Measurements from ENCODE around the gene STAMBPL1.
A peak's percentile ranks its signal among the peaks of the same experiment; 100 is the strongest.
"Not testable (repeated sequence)": the region's sequence is repeated elsewhere in the genome, so short reads cannot be mapped to it uniquely, and the experiment has no call there.

Gene STAMBPL1

DNA sequence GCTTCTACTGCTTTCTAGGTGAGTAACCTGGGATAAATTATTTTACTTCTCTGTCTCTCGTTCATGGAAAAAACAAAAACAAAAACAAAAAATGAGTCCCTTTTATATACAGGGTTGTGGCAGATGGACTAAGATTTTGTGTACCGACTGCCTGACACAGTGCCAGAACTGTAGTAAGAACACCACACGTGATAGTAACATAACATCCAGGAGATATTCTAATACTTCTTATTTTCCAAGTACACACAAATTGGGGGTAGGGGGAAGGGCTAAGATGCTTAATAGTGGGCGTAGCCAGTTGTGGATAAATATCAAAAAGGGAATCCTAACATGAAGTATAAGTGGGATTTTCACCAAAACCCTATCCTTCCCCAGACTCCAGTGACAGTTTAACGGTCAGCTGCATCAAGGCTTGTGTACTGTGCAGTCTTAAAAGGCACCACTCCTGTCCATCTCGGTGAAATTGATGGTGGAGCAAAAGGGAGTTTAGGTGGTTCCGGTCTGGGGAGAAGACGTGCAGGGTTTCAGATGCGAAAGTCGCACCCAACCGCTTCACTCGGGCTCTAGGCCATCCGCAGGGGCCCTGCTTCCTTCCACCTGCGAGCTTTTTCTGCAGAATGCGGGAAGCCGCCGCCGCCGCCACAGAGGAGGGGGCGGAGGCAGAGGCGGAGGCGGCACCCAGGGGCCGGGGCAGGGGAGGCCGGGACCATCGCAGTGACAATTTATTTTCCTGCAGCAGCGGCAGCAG, at the start of gene STAMBPL1:
STAMBPL1 (plus strand) TSS at position 712 of the 748 bp plus-strand sequence. CDS start 21,464 bp downstream, outside the sequence.
- DNase-seq (ENCODE audit: low read depth in 2 of 2), result peak; percentile 50 to 66

DNA sequence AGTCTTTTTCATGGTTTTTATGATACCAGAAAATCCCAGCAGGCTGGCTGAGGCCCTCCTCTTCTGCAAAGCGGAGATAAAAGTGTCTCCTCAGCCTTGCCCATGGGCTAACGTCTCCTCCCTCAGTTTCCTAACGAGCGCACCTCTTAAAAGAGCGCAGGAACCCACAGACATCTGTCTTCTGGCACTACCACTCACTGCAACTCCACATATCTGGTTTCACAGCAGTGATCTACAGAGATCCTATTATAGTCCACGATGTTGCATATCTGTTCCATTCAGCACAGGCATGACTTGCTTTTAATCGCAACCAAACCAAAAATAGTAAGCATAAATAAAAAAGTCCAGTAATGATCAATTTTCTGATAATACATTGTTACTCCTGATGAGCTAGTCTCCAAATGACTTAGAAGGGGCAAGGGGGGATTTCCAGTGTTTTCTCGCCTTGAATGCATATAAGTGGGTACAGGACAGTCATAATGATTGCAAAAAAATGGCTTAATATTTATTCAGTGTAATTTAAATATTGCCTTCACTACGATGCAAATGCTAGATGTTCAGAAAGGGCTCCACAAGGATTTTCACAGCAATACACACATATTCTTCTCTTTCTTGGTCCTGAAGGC, 49.3 kb upstream of the STAMBPL1 start:
- DNase-seq (ENCODE audit: low read depth in 2 of 2), result no peak

DNA sequence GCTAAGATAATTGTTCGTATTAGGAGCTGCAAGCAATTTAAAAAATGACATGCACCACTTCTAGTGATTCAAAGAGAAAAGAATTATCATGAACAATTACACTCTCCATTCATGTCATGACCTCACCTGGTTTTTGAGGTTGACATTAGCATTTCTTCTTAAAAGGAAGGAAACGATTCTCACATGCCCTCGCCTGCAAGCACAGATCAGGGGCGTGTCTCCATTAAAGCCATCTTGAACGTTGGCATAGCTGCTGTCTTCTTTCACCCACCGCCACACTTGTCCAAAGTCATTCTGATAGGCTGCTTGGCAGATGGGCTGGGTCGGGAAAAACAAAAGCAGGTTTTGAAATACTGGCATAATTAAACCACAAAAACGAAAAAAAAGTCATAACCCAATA, 48.3 kb upstream of the STAMBPL1 start:
- peak; percentile 8 to 25 for DNase-seq (ENCODE audit: low read depth in 2 of 2)

DNA sequence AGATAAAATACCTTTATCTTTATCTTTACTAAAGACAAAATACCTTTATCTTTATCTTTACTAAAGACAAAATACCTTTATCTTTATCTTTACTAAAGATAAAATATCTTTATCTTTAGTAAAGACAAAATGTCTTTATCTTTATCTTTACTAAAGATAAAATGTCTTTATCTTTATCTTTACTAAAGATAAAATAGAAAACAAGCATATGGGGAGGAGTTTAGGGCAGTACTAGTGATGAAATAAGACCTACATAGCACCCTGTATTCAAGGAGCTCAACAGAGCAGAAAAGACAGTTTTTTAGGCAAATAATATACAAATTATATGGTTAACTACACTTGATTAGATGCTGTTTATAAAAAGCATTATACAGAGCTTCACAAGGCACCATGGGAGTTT, 47.7 kb upstream of the STAMBPL1 start:
- DNase-seq (ENCODE audit: low read depth in 2 of 2), result no peak

DNA sequence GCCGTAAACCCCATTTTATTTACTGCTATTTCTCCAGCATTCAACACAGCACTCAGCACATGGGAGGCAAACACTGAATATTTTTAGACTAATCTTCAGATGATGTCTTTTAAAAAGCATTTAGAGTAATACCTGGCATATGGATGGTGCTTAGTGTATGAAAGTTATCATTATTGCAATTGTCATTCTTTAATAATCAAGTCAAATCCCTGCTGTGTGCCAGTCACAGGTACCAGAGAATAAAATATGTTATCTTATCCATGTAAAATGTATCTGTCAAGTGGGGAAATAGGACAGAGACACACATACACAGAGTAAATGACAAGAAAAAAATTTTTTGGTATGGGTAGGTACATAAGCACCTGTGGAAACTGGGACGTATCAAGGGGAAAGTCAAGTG, 46.9 kb upstream of the STAMBPL1 start:
- no peak for DNase-seq (ENCODE audit: low read depth in 2 of 2)

DNA sequence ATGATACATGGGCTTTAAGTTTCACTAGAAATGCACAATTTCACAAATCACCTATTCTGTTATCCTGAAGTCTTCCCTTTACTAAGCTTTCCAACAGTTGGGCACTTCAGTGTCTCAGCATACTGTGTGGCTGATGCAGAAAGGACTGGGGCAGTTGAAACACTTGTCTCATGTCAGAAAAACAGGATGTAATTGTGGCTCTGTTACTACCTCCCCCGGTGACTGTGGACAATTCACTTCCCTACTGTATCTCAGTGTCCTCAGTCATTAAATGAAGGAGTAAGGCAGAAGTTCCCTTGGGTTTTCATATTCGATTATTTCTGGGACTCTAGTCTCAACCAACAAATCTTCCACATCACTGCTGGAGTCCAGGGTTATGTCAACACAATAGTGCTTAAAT, 46.3 kb upstream of the STAMBPL1 start:
- no peak for DNase-seq (ENCODE audit: low read depth in 2 of 2)

DNA sequence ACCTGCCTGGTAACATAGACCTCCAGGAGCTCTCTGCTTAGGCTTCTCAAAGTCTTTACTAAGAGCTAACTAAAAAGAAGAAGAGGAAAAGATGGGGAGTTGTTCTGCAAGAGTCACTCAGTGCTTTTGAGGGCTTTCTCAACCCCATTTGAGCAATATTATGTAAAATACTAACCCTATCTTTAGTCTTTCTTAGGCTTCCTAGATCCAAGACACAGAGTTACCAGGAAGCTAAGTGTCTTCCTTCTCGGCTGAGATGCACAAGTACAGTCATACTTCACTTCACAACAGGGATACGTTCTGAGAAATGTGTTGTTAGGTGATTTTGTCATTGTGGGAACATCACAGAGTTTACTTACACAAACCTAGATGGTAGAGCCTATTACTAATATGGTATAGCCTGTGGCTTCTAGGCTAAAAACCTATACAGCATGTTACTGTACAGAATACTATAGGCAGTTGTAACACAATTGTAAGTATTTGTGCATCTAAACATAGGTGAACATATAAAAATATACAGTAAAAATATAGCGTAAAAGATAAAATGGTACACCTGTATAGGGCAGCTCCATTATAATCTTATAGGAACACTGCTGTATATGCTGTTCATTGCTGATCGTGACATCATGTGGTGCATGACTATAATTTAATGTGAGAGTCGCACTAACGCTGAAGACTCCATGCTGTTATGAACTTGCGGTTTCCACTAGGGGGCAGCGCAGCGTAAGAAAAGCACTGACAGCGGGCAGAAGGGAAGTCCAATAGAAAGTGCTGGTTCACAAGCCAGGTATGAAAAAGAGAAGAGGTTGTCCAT, 44.7 kb upstream of the STAMBPL1 start:
- DNase-seq (ENCODE audit: low read depth in 2 of 2), result peak; percentile 74 to 86

DNA sequence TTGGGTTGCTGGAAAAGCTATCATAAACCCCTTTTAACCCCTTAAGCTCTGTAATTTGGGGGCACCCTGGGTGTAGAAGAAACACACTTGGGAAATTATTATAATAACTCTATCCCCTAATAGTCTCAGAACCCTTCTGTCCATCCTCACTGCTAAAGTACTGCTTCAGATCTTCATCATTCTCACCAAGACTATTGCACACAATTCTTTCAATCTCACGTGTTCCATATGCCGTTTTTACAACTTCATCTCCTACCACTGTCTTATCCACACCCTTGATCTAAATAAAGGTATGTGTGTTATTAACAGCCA, 44.2 kb upstream of the STAMBPL1 start:
- DNase-seq (ENCODE audit: low read depth in 2 of 2), result no peak

DNA sequence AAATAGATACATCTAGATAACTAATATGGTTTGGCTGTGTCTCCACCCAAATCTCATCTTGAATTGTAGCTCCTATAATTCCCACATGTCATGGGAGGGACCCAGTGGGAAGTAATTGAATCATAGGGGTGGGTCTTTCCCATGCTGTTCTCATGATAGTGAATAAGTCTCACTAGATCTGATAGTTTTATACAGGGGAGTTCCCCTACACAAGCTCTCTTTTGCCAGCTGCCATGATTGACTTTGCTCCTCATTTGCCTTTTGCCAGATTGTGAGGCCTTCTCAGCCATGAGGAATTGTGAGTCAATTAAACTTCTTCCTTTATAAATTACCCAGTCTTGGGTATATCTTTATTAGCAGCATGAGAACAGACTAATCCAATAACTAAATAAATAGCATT, 42.4 kb upstream of the STAMBPL1 start:
- not testable (repeated sequence) for DNase-seq (ENCODE audit: low read depth in 2 of 2)

DNA sequence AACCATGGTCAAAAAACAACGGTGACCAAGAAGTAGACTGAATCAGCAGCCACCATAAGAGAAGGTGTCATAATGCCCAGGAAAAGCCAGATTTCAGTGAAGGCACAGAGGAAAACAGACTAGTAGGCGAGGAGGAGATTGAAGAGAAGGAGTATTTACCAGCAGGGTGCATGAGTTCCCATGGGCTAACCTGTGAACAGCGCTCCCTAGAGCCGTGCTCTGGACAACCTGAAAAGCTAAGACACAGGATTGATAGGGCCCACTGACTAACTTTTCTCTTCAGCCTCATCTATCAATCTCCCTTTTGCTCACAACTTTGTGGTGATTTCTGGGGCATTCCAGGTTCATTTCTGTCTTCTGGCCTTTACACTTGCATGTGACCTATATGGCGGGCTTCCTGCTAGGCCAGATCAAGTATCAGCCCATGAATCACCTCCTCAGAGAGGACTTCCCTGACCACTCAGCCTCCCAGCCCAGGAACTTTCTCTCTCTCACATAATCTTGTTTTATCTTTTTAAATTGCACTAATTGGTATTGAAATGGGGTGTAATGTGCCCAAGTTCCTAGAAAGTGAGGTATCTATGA, 41.2 kb upstream of the STAMBPL1 start:
- no peak for DNase-seq (ENCODE audit: low read depth in 2 of 2)

DNA sequence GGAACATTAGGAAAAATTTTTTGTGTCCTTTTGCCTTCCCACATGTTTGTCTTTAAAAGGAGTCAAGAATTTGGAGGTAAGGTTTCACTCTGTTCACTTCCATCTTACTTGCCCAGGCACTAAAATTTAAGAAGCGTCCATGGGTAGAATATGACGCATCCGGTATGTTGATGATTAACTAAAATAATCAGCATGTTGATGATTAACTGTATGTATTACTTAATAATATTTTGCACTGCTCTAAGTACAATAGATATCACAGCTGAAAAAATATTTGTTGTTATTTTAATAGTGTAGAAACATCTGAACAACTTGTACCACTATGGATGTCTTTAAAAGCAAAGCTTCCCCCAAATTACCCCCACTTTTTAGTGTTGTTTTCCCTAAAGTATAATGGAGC, 39.9 kb upstream of the STAMBPL1 start:
- no peak for DNase-seq (ENCODE audit: low read depth in 2 of 2)

DNA sequence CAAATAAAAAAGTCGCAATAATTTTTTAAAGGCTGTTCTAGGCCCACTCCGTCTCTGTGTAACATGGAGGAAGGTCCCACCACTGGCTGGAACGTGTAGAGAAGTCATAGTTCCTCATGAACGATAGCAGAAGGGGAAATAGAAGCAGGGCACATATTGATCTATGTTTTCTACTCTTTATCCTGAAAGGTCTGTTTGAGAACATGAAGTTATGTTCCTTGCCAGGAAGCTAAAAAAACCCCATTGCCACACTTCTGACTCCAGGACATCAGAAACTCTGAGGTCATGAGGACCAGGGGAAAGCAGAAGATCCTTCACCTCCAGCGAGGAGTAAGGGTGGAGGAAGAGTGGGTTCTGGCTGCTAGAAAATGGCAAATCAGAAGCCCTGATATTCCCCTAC, 39.2 kb upstream of the STAMBPL1 start:
- no peak for DNase-seq (ENCODE audit: low read depth in 2 of 2)

DNA sequence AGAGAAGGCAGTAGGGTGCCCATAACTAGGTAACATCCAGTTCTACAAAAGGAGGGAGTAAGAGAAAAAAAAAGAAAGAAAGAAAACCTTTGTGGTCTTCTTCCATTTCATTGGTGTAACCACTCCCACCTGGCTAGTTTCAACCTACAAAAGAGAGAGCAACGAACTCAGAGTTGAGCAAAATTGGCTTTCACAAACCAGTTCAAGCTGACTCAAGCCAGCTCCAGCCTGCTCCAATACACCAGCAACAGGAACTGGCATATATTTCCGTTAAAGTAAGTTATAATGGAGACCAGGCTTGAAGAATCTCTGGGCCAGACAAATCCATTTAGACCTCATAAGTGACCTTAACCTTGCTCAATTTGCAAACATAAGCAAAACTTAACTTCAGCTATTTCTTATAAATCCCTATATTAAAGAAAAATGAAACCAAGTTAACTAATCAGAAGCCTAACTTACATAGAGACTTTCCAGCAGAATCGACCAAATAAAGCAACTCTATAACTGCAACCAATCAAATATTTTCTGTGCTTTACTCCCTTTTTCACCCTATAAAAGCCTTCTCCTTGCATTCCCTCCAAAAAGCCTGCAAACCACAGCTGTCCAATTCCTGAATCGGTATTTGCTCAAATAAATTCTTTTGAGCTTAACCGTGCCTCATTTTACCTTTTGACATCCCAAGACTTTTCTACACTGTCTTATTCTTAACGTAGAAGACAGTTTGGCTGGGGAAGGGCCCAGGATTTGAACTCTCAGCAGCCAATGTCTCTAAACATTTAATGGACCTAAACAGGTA, 38.5 kb upstream of the STAMBPL1 start:
- no peak for DNase-seq (ENCODE audit: low read depth in 2 of 2)

DNA sequence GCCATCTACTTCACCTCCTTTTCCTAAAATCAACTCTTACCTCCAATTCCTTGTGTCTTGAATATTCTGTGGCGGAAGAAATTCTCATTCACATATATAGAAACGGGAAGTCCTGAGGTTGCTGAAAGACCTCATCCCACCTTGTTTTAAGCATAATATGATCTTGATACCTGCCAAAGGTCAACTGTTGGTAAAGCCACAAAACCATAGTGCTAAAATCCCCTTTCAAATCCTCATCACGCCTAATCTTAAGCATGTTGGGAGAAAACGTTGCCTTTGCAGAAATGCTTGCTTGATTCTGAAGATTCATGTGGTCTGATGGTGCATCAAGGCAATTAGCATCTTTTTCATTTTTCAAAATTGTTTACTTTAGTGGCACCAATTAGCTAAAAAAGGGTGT, 36.9 kb upstream of the STAMBPL1 start:
- DNase-seq (ENCODE audit: low read depth in 2 of 2), result no peak

DNA sequence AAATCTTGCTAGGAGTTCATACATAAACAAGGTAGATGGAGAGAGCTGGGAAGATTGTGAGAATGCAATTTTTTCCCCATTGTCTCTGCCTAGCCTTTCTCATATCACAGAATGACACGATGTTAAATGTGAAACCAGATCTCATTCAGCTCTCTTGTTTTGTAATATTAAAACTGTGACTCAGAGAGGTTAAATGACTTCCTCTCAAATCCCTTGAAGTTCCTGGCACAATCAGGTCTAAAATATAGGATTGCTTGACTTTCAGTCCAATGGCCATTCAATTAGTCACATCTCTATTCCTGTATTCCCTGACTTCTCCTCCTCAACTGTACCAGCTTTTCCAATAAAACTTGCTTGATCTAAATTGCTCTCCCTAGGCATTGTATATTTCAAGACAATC, 31.5 kb upstream of the STAMBPL1 start:
- no peak for DNase-seq (ENCODE audit: low read depth in 2 of 2)

DNA sequence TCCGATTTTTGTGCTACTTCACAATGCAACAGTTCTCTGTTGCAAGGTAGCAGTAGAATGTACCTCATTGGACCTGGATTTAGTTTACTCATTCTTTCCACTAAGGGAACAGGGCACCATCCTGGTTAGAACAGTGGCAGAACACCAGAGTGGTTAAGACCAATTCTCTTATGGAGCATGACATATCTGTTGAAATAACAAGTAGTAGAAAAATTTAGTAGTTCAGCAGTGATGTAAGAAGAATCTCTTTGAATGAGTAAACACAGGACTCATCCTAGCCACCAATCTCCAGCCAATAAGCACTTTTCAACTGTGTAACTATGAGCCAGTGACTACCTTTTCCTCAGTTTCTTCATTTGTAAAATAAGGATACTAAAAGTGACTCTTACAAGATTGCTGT, 30.8 kb upstream of the STAMBPL1 start:
- no peak for DNase-seq (ENCODE audit: low read depth in 2 of 2)

DNA sequence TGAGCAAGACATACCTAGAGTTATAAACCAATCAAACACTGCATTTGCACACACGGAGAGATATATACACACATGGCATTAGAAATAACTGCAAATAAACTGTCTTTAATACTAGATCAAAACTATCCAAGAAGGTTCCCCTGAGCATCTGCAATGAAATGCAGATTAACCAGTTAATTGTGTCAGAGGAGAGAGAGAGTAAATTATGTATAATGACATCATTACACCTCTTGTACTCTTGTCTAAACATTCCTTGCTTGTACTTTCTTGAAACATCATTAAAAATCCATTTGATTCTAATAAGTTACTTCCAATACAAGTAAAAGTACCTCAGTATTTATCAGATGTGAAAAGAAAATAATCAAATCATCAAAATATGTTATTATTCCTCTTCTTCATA, 29.3 kb upstream of the STAMBPL1 start:
- DNase-seq (ENCODE audit: low read depth in 2 of 2), result no peak

DNA sequence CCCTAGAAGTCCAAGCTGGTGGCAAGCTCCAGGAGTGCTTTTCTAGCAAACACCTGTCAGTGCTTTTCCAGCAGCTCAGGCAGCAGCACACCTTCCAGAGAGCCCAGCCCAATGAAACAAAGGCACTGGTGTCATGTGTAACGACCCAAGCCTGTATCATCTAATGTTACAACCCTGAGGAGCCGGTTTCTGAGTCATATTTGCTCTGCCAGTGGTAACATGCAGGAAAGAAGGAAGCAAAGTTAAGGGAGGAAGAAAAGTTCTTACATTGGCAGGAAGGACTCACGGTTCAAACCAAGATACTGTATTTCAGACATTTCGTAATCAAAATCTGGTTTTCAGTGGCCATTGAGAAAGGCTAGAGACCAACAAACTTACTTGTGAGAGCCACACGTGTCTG, 28.3 kb upstream of the STAMBPL1 start, which contains the start of gene ANKRD22:
ANKRD22 (minus strand) TSS at position 139 of the 400 bp plus-strand sequence. CDS start 237 bp downstream, outside the sequence.
- DNase-seq (ENCODE audit: low read depth in 2 of 2), result no peak

DNA sequence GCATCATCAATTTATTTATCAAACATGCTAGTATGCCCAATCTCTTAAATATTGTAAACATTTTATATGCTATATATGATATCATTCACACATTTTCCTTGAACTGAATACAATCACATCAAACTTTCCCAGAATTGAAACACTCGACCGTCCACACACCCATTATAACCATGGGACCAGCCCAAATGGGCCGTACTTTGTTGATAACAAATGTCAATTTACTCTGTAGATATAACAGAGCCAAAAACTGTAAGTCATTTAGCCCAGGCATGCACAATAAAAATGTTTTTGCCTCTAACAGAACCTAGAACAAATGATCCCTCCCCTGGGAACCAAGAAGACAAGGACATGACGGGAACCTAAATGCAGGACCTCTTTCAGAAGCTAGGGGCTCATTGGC, 27.7 kb upstream of the STAMBPL1 start:
- no peak for DNase-seq (ENCODE audit: low read depth in 2 of 2)

DNA sequence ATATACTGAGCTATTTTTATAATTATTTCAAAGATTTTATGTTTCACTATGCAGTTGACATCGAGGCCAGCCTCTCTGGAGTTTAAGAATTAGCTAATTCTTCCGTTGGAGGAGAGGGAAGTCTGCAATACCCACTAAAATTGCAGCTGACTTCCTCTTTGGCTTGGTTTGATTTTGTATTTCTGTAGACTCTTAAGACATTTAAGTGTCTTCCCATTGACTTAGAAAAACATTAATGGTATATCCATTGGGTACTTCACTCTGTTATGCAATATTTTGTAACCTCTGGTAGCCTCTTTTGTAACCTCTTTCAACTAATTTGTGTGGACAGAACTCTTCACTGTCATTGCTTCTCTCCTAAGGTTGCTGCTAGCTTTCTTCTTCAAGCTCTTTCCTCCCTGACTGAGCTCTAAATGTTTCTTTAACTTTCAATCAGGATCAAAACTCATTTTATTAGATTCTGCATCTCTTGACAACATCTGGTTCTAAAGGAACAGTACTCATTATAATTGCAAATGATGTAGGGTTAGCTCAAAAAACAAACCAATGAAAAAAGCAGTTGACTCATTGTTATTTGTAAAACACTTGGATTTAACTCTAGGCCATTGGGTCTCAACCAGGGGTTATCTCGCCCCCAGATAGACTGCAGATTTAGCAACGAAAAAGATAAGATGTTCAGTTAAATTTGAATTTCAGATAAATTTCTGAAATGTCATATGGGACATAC, 26.7 kb upstream of the STAMBPL1 start:
- DNase-seq (ENCODE audit: low read depth in 2 of 2), result no peak

DNA sequence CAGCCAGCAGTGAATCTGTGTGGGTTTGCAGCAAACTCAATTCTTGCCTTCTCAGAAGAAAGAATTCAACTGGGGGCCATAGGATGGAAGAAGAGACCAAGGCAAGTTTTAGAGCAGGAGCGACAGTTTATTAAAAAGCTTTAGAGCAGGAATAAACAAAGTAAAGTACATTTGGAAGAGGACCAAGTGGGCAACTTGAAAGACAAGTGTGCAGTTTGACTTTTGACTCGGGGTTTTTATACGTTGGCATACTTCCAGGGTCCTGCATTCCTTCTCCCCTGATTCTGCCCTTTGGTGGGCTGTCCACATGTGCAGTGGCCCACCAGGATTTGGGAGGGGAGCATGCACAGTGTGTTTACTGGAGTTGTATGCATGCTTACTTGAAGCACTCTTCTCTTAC, 25.4 kb upstream of the STAMBPL1 start:
- DNase-seq (ENCODE audit: low read depth in 2 of 2), result no peak
